GM12878 (cell line): ENCODE results near the gene HOXD3. TPM values are rescaled to one million over a fixed set of nuclear protein-coding genes. Genes with fewer than 3 reads are reported as not detected.

Experiments used
- ATAC-seq: fragments of 200-7000 bp; cut with Tn5 transposase; 3 replicates; pipeline ENCODE4 v1.9.1; 2020; ENCODE audit warnings: mild to moderate bottlenecking, moderate library complexity
- BruUV-seq: library from RNA; stranded (reverse); fragments of 400-500 nt; replicated peaks from 2 replicates; lab custom pipeline; 2021; lab: Mats Ljungman, UMichigan
- CTCF ChIA-PET: fragments of 300-600 bp; sonication (Branson Sonifier 250); formaldehyde crosslinking; extraction: SDS; loops from one replicate; lab custom pipeline; 2021; ENCODE audit warnings: inconsistent platforms; lab: Yijun Ruan, JAX
- POLR2A ChIA-PET: fragments of 350-600 bp; formaldehyde crosslinking; extraction: SDS; loops from one replicate; lab custom pipeline; 2021; ENCODE audit warnings: inconsistent platforms; lab: Charles Lee
- RAD21 ChIA-PET: fragments of 300-600 bp; sonication (Branson Sonifier 250); formaldehyde crosslinking; loops from one replicate; lab custom pipeline; 2023; ENCODE audit warnings: antibody characterized with exemption; ENCODE audit not compliant: unreplicated experiment; lab: Charles Lee
- SMC1A ChIA-PET: fragments of 300-600 bp; sonication (Branson Sonifier 250); formaldehyde crosslinking; loops from one replicate; lab custom pipeline; 2023; ENCODE audit not compliant: unreplicated experiment, uncharacterized antibody; lab: Charles Lee
- DNase-seq: peaks from one replicate; pipeline ENCODE4 v3.0.0-alpha.2; 2011; ENCODE audit warnings: low read depth, low spot score
- FAIRE-seq: peaks from 3 replicates; lab custom pipeline; 2011; peaks lifted over from hg19 to GRCh38; lab: Jason Lieb, UNC
- H2AFZ ChIP-seq: 2 replicates; pipeline ENCODE4 v1.6.0; 2011; ENCODE audit warnings: low read depth, low read length, control low read depth; ENCODE audit not compliant: control insufficient read depth
- H3K27ac ChIP-seq: 2 replicates; pipeline ENCODE4 v1.5.1; 2011; ENCODE audit warnings: control low read depth; ENCODE audit not compliant: control insufficient read depth, insufficient read depth
- H3K27me3 ChIP-seq, 2 experiments: replicated peaks in 1 of 2; 2 replicates each; pipeline versions ENCODE4 v1.6.0 to v1.6.1; 2011; ENCODE audit warnings: low read length in 1 of 2; ENCODE audit not compliant: control insufficient read depth in 2 of 2, insufficient read depth in 2 of 2
- H3K36me3 ChIP-seq, 2 experiments: 2 replicates each; pipeline ENCODE4 v1.5.1; 2011; ENCODE audit warnings: low read length in 1 of 2; ENCODE audit not compliant: control insufficient read depth in 2 of 2, insufficient read depth in 2 of 2
- H3K4me1 ChIP-seq: 2 replicates; pipeline ENCODE4 v1.6.1; 2011; ENCODE audit warnings: mild to moderate bottlenecking, low read length, moderate library complexity, mixed read lengths; ENCODE audit not compliant: control insufficient read depth, insufficient read depth
- H3K4me2 ChIP-seq: 2 replicates; pipeline ENCODE4 v1.6.0; 2011; ENCODE audit warnings: control low read depth; ENCODE audit not compliant: control insufficient read depth, insufficient read depth
- H3K4me3 ChIP-seq: fragments of 200-600 bp; sonication (generic); 2 replicates; pipeline ENCODE4 v1.5.1; 2016
- H3K79me2 ChIP-seq: 2 replicates; pipeline ENCODE4 v1.6.0; 2011; ENCODE audit warnings: low read length; ENCODE audit not compliant: control insufficient read depth, insufficient read depth
- H3K9ac ChIP-seq: 2 replicates; pipeline ENCODE4 v1.8.0; 2011; ENCODE audit warnings: low read length, control low read depth, mixed read lengths; ENCODE audit not compliant: control insufficient read depth, insufficient read depth
- H3K9me3 ChIP-seq: replicated peaks from 3 replicates; pipeline ENCODE4 v1.5.1; 2011; ENCODE audit warnings: mild to moderate bottlenecking, low read length; ENCODE audit not compliant: control insufficient read depth, insufficient read depth
- H4K20me1 ChIP-seq: 2 replicates; pipeline ENCODE4 v1.6.0; 2011; ENCODE audit not compliant: control insufficient read depth, insufficient read depth
- ATF7 ChIP-seq: fragments of 450-650 bp; IDR thresholded peaks from 2 replicates; pipeline ENCODE4 v1.6.1; 2016; ENCODE audit warnings: low read depth, mild to moderate bottlenecking
- EZH2 ChIP-seq: IDR thresholded peaks from 2 replicates; pipeline ENCODE4 v1.6.1; 2012; ENCODE audit warnings: low read depth, mild to moderate bottlenecking, control low read depth, inconsistent platforms, low read length, borderline replicate concordance; ENCODE audit not compliant: control insufficient read depth
- HCFC1 ChIP-seq: fragments of 150-350 bp; IDR thresholded peaks from 2 replicates; pipeline ENCODE4 v1.6.1; 2014; ENCODE audit warnings: low read length
- POLR2AphosphoS5 ChIP-seq: IDR thresholded peaks from 2 replicates; pipeline ENCODE4 v1.6.1; 2011; ENCODE audit warnings: mild to moderate bottlenecking, low read length, inconsistent platforms
- POU2F2 ChIP-seq: IDR thresholded peaks from 3 replicates; pipeline ENCODE4 v1.6.1; 2011; ENCODE audit warnings: low read depth, mild to moderate bottlenecking, low read length, borderline replicate concordance
- USF2 ChIP-seq: IDR thresholded peaks from 2 replicates; pipeline ENCODE4 v1.6.1; 2011; ENCODE audit warnings: low read depth, low read length, improper control_type of control experiment, borderline replicate concordance
- WGBS: methylation state at CpG from one replicate; pipeline ENCODE4 v1.1.6; 2016; ENCODE audit warnings: low lambda C conversion rate; ENCODE audit not compliant: insufficient replicate concordance, insufficient coverage; ENCODE audit errors: missing lambda C conversion rate; 5-methylcytosine and 5-hydroxymethylcytosine counted together
- in situ Hi-C: fragments of 300-500 bp; cut with MboI; formaldehyde crosslinking; loops from 9 replicates; pipeline ENCODE4 v1.14.3; 2018; ENCODE audit warnings: mixed read lengths
- intact Hi-C: fragments of 100-400 bp; cut with micrococcal nuclease; formaldehyde crosslinking; loops from one replicate; pipeline ENCODE4 v1.14.2; 2022; ENCODE audit not compliant: unreplicated experiment
- polyA plus RNA-seq, 11 experiments: library from polyadenylated mRNA; depleted of rRNA in 4 of 11; unstranded in 6 of 11; stranded (reverse) in 5 of 11; fragments of >200 nt; fragmentation: Nextera tagmentation in 4 of 11; fragmentation: Illumina TruSeq in 1 of 11; extraction: Ambion mirVana in 4 of 11; extraction: Trizol in 1 of 11; gene quantifications; 1 replicate in 1 of 11; 2 replicates in 10 of 11; pipeline versions ENCODE4 v1.2.1 to v1.2.3, GENCODE V29; 2011 to 2016; ENCODE audit warnings: inconsistent platforms in 2 of 11, missing spikeins in 2 of 11, low read depth in 1 of 11
- total RNA-seq, 4 experiments: library from RNA; depleted of rRNA in 3 of 4; stranded (reverse); fragments of >200 nt in 3 of 4; fragmentation: Illumina TruSeq in 1 of 4; extraction: Trizol in 1 of 4; gene quantifications; 2 replicates each; pipeline versions ENCODE4 v1.2.1 to v1.2.3, GENCODE V29; 2013 to 2021

The HOXD3 gene
- total and polyA plus RNA-seq, 10 of the 15 experiments (the other 5 are each of a cell fraction or from before 2014, with no cell fraction given): not detected

- no peak for TF ChIP-seq POLR2AphosphoS5
- TF ChIP-seq ATF7: no peak
- TF ChIP-seq USF2: no peak
- TF ChIP-seq HCFC1: no peak
- TF ChIP-seq, all 136 proteins: peak for 0
Observed at GRCh38 chr2:176172007-176172894, 15.1 kb downstream of the HOXD3 start (continued).

GRCh38 chr2:176172895-176173566 lies 15.9 kb downstream of the HOXD3 start:
- ATAC-seq (no peak), FAIRE-seq (no peak), DNase-seq (no peak)
- no peak overlapping the region for H2AFZ ChIP-seq
- H3K4me3 ChIP-seq: no peak overlapping the region
- ChIA-PET CTCF (no interaction called here), RAD21 (no interaction called here), SMC1A (no interaction called here), POLR2A (no interaction called here)
- H3K9ac ChIP-seq: no peak overlapping the region
- BruUV-seq: no TSS peak
- no peaks in the 10 kb centered on the region; a peak in 1 of 4 replicates for H3K36me3 ChIP-seq
- in situ Hi-C loops: no loop called here
- H3K79me2 ChIP-seq: no peaks in the 10 kb centered on the region
- 0 out of 2 replicates have a peak, but pooled peaks have one; percentile 27 for TF ChIP-seq EZH2
- TF ChIP-seq POU2F2: no peak
- TF ChIP-seq, all 136 proteins: peak for 1
- Histone ChIP-seq H3K9me3 (no peaks in the 10 kb centered on the region; the same call in 2 of the 3 replicates), H3K27me3 (peaks cover 7 to 34% of the 10 kb centered on the region in 2 experiments), H3K4me1 (no peaks in the 10 kb centered on the region), H3K4me2 (no peak overlapping the region), H4K20me1 (no peaks in the 10 kb centered on the region), H3K27ac (no peak overlapping the region)
- intact Hi-C loops: no loop called here
- WGBS: 21% methylated on average over 14 of the region's 14 CpGs
